ENCODE data around the gene FYCO1. TPM values are rescaled to one million over a fixed set of nuclear protein-coding genes. Genes with fewer than 3 reads are reported as not detected.

Gene FYCO1
- total and polyA plus RNA-seq, 10 of the 15 experiments (the other 5 are each of a cell fraction or from before 2014, with no cell fraction given): 1.5 to 8.4 (median 6.5) TPM

DNA sequence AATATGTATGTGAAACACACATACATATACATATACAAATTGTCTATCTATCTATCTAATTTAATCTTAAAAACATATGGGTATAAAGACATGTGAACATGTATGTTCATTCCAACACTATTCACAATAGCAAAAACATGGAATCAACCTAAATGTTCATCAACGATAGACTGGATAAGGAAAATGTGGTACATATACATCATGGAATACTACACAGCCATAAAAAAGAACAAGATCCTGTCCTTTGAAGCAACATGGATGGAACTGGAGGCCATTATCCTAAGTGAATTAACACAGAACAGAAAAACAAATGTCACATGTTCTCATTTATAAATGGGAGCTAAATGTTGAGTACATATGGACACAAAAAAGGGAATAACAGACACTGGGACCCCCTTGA, 103.5 kb downstream of the FYCO1 start:
- ChIA-PET POLR2A (no interaction called here), RAD21 (ENCODE audit: unreplicated experiment) (interaction anchor here (0.6 to 2.0 kb wide), 5 partner anchors 8 to 28 kb away, joined by 3 to 4 read pairs (median 3); no protein-coding TSS in a partner anchor), CTCF (interaction anchor here (0.9 kb wide), 2 partner anchors 10 to 232 kb away, joined by 3 to 4 read pairs; no protein-coding TSS in a partner anchor), SMC1A (ENCODE audit: uncharacterized antibody, unreplicated experiment) (interaction anchor here (1.0 to 2.5 kb wide), 6 partner anchors 9 to 30 kb away, joined by 4 to 9 read pairs (median 6); no protein-coding TSS in a partner anchor)
- H3K27me3 ChIP-seq (replicated peaks in 1 of 2; ENCODE audit: control insufficient read depth in 2 of 2, insufficient read depth in 2 of 2, low read length in 1 of 2): no peaks in the 10 kb centered on the region; a peak in 1 of 4 replicates
- no peak overlapping the region for H3K4me3 ChIP-seq
- H3K4me1 ChIP-seq (ENCODE audit: control insufficient read depth, insufficient read depth, low read length): peaks cover 26% of the 10 kb centered on the region
- 96% methylated on average over 1 of the region's 1 CpG for WGBS (ENCODE audit: insufficient coverage, insufficient replicate concordance, low lambda C conversion rate, missing lambda C conversion rate)
- no peak overlapping the region for H3K27ac ChIP-seq (ENCODE audit: control insufficient read depth, insufficient read depth)
- no peak overlapping the region for H3K9ac ChIP-seq (ENCODE audit: control insufficient read depth, insufficient read depth, low read length)
- BruUV-seq (replicated peaks): no TSS peak
- peaks cover 5% of the 10 kb centered on the region; the same call in 1 of the 3 replicates for H3K9me3 ChIP-seq (replicated peaks; ENCODE audit: control insufficient read depth, insufficient read depth, low read length)
- H3K4me2 ChIP-seq (ENCODE audit: control insufficient read depth, insufficient read depth): no peak overlapping the region
- ATAC-seq (no peak), DNase-seq (ENCODE audit: low read depth, low spot score) (no peak), FAIRE-seq (no peak)
- H3K36me3 ChIP-seq (ENCODE audit: control insufficient read depth in 2 of 2, insufficient read depth in 2 of 2, low read length in 1 of 2): no peaks in the 10 kb centered on the region
- in situ Hi-C loops (cut with MboI): no loop called here
- no peak overlapping the region for H2AFZ ChIP-seq (ENCODE audit: control insufficient read depth, low read depth, low read length)
- intact Hi-C loops (cut with micrococcal nuclease; ENCODE audit: unreplicated experiment): no loop called here
- H4K20me1 ChIP-seq (ENCODE audit: control insufficient read depth, insufficient read depth): no peaks in the 10 kb centered on the region
- TF ChIP-seq POLR2AphosphoS5 (IDR thresholded peaks at IDR 0.05; ENCODE audit: low read length) (no peak), HSF1 (IDR thresholded peaks at IDR 0.05; ENCODE audit: low read depth, low read length) (no peak), CEBPB (IDR thresholded peaks at IDR 0.05; ENCODE audit: borderline replicate concordance in 1 of 2, low read depth in 2 of 2, low read length in 2 of 2) (no peak), HCFC1 (IDR thresholded peaks at IDR 0.05; ENCODE audit: low read length) (no peak), YBX1 (IDR thresholded peaks at IDR 0.05) (no peak), TBL1XR1 (IDR thresholded peaks at IDR 0.05; ENCODE audit: low read depth, low read length) (no peak), CEBPZ (IDR thresholded peaks at IDR 0.05; ENCODE audit: low read depth, low read length) (no peak), ESRRA (IDR thresholded peaks at IDR 0.05; ENCODE audit: low read length) (no peak), SPI1 (IDR thresholded peaks at IDR 0.05; ENCODE audit: borderline replicate concordance, insufficient read depth, low read depth, low read length) (no peak), ZNF207 (IDR thresholded peaks at IDR 0.05; ENCODE audit: borderline replicate concordance) (no peak), MEF2B (IDR thresholded peaks at IDR 0.05; ENCODE audit: partially characterized antibody, poor library complexity, severe bottlenecking) (no peak), CHD4 (IDR thresholded peaks at IDR 0.05) (no peak), SMC3 (IDR thresholded peaks at IDR 0.05; ENCODE audit: borderline replicate concordance, low read length) (no peak), SREBF1 (IDR thresholded peaks at IDR 0.05; ENCODE audit: low read length) (no peak), EGR1 (IDR thresholded peaks at IDR 0.05; ENCODE audit: borderline replicate concordance in 1 of 2, low read depth in 2 of 2, low read length in 2 of 2) (no peak), SKIL (IDR thresholded peaks at IDR 0.05; ENCODE audit: low read depth, poor library complexity, severe bottlenecking) (no peak), MXI1 (IDR thresholded peaks at IDR 0.05; ENCODE audit: low read depth, low read length) (no peak)
- no peaks in the 10 kb centered on the region for H3K79me2 ChIP-seq (ENCODE audit: control insufficient read depth, insufficient read depth, low read length)

All from GM12878 (cell line).